Esophagus mucosa (tissue), 1 donor: Measurements from ENCODE around the gene ITFG1. TPM values are rescaled to one million over a fixed set of nuclear protein-coding genes. Genes with fewer than 3 reads are reported as not detected.
"Not testable (repeated sequence)": the region's sequence is repeated elsewhere in the genome, so short reads cannot be mapped to it uniquely, and the experiment has no call there.

Source experiments
- ATAC-seq: fragments of 200-7000 bp; cut with Tn5 transposase; one replicate; pipeline ENCODE4 v1.9.1; 2020
- total RNA-seq: library from RNA; stranded (reverse); gene quantifications from one replicate; pipeline ENCODE4 v1.2.4, GENCODE V29; 2023
- donor health status: DM: yes; HTN: yes; CAD: no.

The ITFG1 gene
- total RNA-seq, 1 donor from 2014 or later: 23.2 TPM

GRCh38 chr16:47473004-47473403 lies 12.1 kb upstream of the ITFG1 start:
- ATAC-seq: not testable (repeated sequence)

- no peak for ATAC-seq
These were observed 9.9 kb upstream of the ITFG1 start for GRCh38 chr16:47470810-47471209.

GRCh38 chr16:47470211-47470610 lies 9.3 kb upstream of the ITFG1 start:
- no peak for ATAC-seq

GRCh38 chr16:47469227-47469626 lies 8.4 kb upstream of the ITFG1 start:
- ATAC-seq: no peak

GRCh38 chr16:47468070-47468689 lies 7.3 kb upstream of the ITFG1 start:
- ATAC-seq: peak; percentile 17

- ATAC-seq: no peak
These were observed 6.6 kb upstream of the ITFG1 start for GRCh38 chr16:47467501-47467900.

- no peak for ATAC-seq
These were observed 5.2 kb upstream of the ITFG1 start for GRCh38 chr16:47465919-47466630.

GRCh38 chr16:47463771-47464624 lies 3.1 kb upstream of the ITFG1 start:
- ATAC-seq: no peak

- ATAC-seq: peak; percentile 72
These were observed 869 bp upstream of the ITFG1 start for GRCh38 chr16:47461598-47462266.

GRCh38 chr16:47460359-47460710 lies 528 bp downstream of the ITFG1 start:
- ATAC-seq: no peak

- ATAC-seq: no peak
These were observed 1.3 kb downstream of the ITFG1 start for GRCh38 chr16:47459603-47460002.

GRCh38 chr16:47458331-47458730 lies 2.5 kb downstream of the ITFG1 start:
- no peak for ATAC-seq

- ATAC-seq: no peak
These were observed 11.1 kb downstream of the ITFG1 start for GRCh38 chr16:47449788-47450187.

- no peak for ATAC-seq
These were observed 11.9 kb downstream of the ITFG1 start for GRCh38 chr16:47448830-47449575.

GRCh38 chr16:47446431-47446830 lies 14.4 kb downstream of the ITFG1 start:
- ATAC-seq: no peak

- not testable (repeated sequence) for ATAC-seq
These were observed 18.0 kb downstream of the ITFG1 start for GRCh38 chr16:47442884-47443283.

GRCh38 chr16:47440066-47440465 lies 20.8 kb downstream of the ITFG1 start:
- ATAC-seq: not testable (repeated sequence)

GRCh38 chr16:47434274-47434673 lies 26.6 kb downstream of the ITFG1 start:
- ATAC-seq: not testable (repeated sequence)

GRCh38 chr16:47431960-47432359 lies 28.9 kb downstream of the ITFG1 start:
- no peak for ATAC-seq

GRCh38 chr16:47426806-47427205 lies 34.1 kb downstream of the ITFG1 start:
- ATAC-seq: no peak

- no peak for ATAC-seq
These were observed 36.0 kb downstream of the ITFG1 start for GRCh38 chr16:47424846-47425245.

GRCh38 chr16:47416869-47417268 lies 44.0 kb downstream of the ITFG1 start:
- no peak for ATAC-seq
